Measurements from ENCODE around the gene PDLIM5.

PDLIM5 gene

DNA sequence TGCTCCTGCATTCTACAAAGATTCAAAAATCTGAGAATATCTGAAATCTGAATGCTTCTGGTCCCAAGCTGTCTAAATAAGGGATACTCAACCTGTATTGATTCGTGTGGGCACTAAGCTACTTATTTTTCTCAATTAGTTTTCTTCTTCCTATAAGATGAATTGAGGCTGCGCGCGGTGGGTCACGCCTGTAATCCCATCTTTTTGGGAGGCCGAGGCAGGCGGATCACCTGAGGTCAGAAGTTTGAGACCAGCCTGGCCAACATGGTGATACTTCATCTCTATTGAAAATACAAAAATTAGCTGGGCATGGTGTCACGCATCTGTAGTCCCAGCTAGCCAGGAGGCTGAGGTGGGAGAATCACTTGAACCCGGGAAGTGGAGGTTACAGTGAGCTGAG lies 122.3 kb downstream of the PDLIM5 start:
- TF ChIP-seq, protein P1, sequence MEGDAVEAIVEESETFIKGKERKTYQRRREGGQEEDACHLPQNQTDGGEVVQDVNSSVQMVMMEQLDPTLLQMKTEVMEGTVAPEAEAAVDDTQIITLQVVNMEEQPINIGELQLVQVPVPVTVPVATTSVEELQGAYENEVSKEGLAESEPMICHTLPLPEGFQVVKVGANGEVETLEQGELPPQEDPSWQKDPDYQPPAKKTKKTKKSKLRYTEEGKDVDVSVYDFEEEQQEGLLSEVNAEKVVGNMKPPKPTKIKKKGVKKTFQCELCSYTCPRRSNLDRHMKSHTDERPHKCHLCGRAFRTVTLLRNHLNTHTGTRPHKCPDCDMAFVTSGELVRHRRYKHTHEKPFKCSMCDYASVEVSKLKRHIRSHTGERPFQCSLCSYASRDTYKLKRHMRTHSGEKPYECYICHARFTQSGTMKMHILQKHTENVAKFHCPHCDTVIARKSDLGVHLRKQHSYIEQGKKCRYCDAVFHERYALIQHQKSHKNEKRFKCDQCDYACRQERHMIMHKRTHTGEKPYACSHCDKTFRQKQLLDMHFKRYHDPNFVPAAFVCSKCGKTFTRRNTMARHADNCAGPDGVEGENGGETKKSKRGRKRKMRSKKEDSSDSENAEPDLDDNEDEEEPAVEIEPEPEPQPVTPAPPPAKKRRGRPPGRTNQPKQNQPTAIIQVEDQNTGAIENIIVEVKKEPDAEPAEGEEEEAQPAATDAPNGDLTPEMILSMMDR (IDR thresholded peaks at IDR 0.05; ENCODE audit: low read depth, low read length, missing control alignments) = no peak
- no peak overlapping the region for H3K4me3 ChIP-seq (ENCODE audit: low read depth, low read length)
- no peak for DNase-seq (ENCODE audit: low read depth)

DNA sequence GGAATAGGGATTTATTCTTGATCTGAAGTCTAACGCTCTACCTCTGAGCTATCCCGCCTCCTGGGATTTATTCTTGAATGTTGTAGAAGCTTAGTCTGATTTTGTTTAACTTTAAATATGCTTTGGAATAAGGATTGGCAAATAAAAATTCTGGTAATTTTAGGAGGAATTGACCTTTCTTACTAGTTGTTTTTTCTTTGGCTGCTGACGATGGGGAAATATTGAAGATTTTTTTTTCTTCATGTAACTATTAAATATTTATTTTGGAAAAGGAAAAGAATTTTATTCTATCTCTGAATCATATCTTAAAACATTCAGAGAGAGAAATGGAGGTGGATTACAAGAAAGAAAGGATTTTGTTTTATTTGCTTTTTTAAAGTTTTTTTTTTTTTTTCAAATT lies 122.9 kb downstream of the PDLIM5 start:
- no peak for DNase-seq (ENCODE audit: low read depth)
- TF ChIP-seq, protein P1 (IDR thresholded peaks at IDR 0.05; ENCODE audit: low read depth, low read length, missing control alignments) = no peak
- H3K4me3 ChIP-seq (ENCODE audit: low read depth, low read length) = no peak overlapping the region

DNA sequence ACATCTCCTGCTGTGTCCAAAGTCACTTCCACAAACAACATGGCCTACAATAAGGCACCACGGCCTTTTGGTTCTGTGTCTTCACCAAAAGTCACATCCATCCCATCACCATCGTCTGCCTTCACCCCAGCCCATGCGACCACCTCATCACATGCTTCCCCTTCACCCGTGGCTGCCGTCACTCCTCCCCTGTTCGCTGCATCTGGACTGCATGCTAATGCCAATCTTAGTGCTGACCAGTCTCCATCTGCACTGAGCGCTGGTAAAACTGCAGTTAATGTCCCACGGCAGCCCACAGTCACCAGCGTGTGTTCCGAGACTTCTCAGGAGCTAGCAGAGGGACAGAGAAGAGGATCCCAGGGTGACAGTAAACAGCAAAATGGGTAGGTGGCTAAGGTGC lies 123.9 kb downstream of the PDLIM5 start:
- TF ChIP-seq, protein P1 (IDR thresholded peaks at IDR 0.05; ENCODE audit: low read depth, low read length, missing control alignments) = no peak
- DNase-seq (ENCODE audit: low read depth) = no peak
- no peak overlapping the region for H3K4me3 ChIP-seq (ENCODE audit: low read depth, low read length)

DNA sequence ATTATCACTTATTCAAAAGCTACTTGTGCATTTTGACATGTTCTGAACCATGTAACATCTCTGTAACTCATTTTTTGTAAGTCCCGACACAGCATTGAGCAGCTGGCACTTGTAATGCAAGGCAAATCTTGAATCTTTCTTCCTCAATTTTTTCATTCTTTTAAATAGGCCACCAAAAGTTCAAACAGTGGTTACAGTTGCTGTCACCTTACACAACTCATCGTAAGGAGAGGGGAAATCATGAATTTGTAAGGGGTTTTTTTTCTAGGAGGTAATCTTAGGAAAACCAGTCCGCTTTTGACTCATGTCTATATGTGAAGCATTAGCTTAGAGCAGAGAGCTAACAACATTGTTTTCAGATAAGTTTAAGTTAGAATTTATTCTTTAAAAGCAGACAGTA lies 124.5 kb downstream of the PDLIM5 start:
- no peak overlapping the region for H3K4me3 ChIP-seq (ENCODE audit: low read depth, low read length)
- TF ChIP-seq, protein P1 (IDR thresholded peaks at IDR 0.05; ENCODE audit: low read depth, low read length, missing control alignments) = no peak
- DNase-seq (ENCODE audit: low read depth) = no peak

DNA sequence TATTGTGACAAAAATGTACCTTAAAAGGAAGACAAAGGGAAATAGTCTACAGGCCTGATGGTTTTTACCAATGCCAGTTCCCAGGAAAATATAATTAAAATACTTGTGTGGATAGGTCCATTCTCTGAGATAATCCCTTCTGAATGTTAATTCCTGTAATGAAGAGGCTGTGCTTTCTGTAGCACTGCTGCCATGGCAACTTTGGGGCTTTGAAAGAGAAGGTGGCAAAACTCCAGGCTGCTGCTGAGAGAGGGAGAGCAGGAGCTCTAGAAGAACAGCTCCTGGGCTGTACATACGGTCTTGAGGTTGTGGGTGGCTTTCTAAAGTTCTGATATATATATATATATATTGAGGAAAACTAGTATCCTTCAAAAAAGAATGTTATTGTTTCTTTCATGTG lies 125.4 kb downstream of the PDLIM5 start:
- H3K4me3 ChIP-seq (ENCODE audit: low read depth, low read length) = no peak overlapping the region
- TF ChIP-seq, protein P1 (IDR thresholded peaks at IDR 0.05; ENCODE audit: low read depth, low read length, missing control alignments) = no peak
- no peak for DNase-seq (ENCODE audit: low read depth)

DNA sequence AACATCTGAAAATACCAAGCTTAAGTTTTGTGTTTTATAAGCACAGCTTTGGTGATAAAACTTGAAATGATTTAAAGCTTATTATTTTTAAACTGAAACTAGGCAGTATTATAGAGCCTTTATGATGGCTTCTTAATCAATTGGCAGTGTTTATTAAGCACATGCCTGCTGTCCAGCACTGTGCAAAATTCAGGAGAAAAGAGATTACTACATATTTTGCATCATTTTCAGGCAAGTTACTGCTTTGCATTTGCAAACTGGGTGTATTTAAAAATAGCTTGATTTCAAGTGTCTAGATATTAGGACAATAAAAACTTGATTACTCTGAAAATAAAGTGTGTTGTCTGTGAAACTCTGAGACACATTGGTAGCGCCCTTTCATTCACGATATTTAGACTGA lies 126.5 kb downstream of the PDLIM5 start:
- DNase-seq (ENCODE audit: low read depth) = no peak
- no peak overlapping the region for H3K4me3 ChIP-seq (ENCODE audit: low read depth, low read length)
- TF ChIP-seq, protein P1 (IDR thresholded peaks at IDR 0.05; ENCODE audit: low read depth, low read length, missing control alignments) = no peak

DNA sequence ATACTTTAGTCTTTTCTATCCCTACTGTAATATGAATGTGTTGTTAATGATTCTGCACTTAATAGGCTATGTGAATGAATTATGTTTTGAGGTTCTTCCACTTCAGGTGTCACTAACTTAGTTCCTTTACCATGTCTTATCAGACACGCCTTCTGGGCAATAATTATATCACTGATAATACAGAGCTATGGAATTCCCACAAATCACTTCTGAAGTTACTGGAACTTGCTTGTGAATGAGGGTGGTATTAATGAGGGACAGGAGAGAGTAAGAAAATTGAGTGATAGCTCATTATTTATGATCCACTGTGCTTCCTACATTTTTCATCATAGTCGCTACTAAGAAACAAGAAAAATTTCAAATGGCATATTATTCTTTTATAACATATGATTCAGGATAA lies 130.0 kb downstream of the PDLIM5 start:
- no peak for DNase-seq (ENCODE audit: low read depth)
- H3K4me3 ChIP-seq (ENCODE audit: low read depth, low read length) = no peak overlapping the region
- TF ChIP-seq, protein P1 (IDR thresholded peaks at IDR 0.05; ENCODE audit: low read depth, low read length, missing control alignments) = no peak

Measured in GM12864 (cell line).